Body of pancreas (tissue), 4 donors: ENCODE data around the gene EP300.

Experiments used
- POLR2A ChIP-seq, 3 donors: fragments of 450-650 bp; IDR thresholded peaks; one replicate each; pipeline ENCODE4 v1.6.1; 2016; ENCODE audit warnings: antibody characterized with exemption in 3 of 3, mild to moderate bottlenecking in 2 of 3
- TF ChIP-seq, protein P1 (sequence below), 7 experiments: fragments of 450-650 bp in 4 of 7; fragments of 200-600 bp in 3 of 7; sonication (generic) in 3 of 7; IDR thresholded peaks; one replicate each; pipeline ENCODE4 v1.5.1; 2016 to 2019; ENCODE audit warnings: antibody characterized with exemption in 7 of 7

DNA sequence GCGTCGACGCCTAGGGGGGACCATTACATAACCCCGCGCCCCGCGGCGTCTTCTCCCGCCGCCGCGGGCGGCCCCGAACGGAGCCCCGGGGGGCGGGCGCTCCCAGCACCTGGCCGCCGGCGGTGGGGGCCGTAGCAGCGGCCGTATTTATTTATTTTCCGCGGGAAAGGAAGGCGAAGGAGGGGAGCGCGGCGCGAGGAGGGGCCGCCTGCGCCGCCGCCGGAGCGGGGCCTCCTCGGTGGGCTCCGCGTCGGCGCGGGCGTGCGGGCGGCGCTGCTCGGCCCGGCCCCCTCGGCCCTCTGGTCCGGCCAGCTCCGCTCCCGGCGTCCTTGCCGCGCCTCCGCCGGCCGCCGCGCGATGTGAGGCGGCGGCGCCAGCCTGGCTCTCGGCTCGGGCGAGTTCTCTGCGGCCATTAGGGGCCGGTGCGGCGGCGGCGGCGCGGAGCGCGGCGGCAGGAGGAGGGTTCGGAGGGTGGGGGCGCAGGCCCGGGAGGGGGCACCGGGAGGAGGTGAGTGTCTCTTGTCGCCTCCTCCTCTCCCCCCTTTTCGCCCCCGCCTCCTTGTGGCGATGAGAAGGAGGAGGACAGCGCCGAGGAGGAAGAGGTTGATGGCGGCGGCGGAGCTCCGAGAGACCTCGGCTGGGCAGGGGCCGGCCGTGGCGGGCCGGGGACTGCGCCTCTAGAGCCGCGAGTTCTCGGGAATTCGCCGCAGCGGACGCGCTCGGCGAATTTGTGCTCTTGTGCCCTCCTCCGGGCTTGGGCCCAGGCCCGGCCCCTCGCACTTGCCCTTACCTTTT is at the start of gene EP300:
- TF ChIP-seq, protein P1, sequence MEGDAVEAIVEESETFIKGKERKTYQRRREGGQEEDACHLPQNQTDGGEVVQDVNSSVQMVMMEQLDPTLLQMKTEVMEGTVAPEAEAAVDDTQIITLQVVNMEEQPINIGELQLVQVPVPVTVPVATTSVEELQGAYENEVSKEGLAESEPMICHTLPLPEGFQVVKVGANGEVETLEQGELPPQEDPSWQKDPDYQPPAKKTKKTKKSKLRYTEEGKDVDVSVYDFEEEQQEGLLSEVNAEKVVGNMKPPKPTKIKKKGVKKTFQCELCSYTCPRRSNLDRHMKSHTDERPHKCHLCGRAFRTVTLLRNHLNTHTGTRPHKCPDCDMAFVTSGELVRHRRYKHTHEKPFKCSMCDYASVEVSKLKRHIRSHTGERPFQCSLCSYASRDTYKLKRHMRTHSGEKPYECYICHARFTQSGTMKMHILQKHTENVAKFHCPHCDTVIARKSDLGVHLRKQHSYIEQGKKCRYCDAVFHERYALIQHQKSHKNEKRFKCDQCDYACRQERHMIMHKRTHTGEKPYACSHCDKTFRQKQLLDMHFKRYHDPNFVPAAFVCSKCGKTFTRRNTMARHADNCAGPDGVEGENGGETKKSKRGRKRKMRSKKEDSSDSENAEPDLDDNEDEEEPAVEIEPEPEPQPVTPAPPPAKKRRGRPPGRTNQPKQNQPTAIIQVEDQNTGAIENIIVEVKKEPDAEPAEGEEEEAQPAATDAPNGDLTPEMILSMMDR (IDR thresholded peaks at IDR 0.05) = peak in 4 of 7 experiments; percentile 8 to 35 (median 28)
- peak; percentile 28 to 73 (median 72) for TF ChIP-seq POLR2A (IDR thresholded peaks at IDR 0.05)
